HG02840 (cell line): ENCODE measurements around the gene ILDR2.
"Not testable (repeated sequence)": the region's sequence is repeated elsewhere in the genome, so short reads cannot be mapped to it uniquely, and the experiment has no call there.

ENCODE experiments used
- ATAC-seq: cut with Tn5 transposase; IDR thresholded peaks from one replicate; pipeline ENCODE4 v1.9.1; 2021; ENCODE audit warnings: mild to moderate bottlenecking, moderate library complexity, moderate number of reproducible peaks; ENCODE audit not compliant: unreplicated experiment, low FRiP score

The ILDR2 gene

DNA sequence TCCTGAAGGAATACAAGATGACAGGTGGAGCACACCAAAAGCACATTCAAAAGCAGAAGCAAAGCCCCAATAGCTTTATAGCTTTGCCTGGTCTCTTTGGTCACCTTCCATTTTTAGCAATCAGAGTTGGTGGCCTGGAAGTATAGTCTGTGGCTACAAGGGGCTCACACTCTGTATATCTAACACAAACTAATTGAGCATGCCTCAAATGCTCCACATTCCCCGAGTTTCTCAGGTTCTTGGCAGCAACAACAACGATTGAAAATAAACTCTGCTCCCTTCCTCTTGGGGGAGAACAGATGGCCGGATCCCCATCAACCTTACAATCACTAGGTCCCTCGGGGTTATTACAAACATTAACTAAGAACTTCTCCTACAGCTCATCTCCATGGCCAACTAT lies 74.4 kb downstream of the ILDR2 start:
- no peak for ATAC-seq

GRCh38 chr1:166899769-166900168 lies 75.6 kb downstream of the ILDR2 start:
- no peak for ATAC-seq

- ATAC-seq: no peak
These were observed 79.6 kb downstream of the ILDR2 start for GRCh38 chr1:166895766-166896165.

DNA sequence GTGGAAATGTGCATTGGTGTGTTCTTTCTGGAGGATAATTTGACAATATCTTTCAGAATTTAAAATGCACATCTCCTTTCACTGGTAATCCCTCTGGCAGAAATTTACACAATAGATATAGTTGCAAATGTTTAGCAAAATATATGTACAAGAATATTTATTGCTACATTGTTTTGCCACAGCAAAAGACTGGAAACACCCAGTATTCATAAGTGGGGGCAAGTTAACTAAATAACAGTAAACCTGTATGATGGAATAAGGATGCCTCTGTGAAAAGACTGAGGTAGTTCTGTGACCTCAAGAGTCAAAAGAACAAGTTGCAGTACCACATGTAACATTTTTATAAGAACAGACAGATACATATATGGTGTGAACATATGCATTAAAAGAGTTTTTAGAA lies 85.6 kb downstream of the ILDR2 start:
- no peak for ATAC-seq

- no peak for ATAC-seq
These were observed 86.8 kb downstream of the ILDR2 start for GRCh38 chr1:166888373-166889111.

DNA sequence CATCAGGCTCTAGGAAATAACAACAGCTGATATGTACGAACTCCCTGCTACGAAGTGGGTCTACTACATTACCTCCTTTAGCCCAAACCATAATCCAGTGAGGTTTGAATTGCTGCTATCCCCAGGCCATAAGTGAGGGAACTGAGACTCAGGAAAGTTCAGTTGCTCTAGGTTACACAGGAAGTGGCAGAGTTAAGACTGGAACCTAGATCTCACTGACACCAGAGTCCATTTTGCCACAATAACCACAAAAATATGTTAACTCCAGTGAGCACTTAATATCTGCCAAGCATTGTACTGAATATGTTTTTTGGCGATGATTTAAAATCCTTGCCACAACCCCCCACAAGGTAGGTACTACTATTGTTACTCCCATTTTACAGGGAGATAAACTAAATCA lies 90.4 kb downstream of the ILDR2 start:
- no peak for ATAC-seq

DNA sequence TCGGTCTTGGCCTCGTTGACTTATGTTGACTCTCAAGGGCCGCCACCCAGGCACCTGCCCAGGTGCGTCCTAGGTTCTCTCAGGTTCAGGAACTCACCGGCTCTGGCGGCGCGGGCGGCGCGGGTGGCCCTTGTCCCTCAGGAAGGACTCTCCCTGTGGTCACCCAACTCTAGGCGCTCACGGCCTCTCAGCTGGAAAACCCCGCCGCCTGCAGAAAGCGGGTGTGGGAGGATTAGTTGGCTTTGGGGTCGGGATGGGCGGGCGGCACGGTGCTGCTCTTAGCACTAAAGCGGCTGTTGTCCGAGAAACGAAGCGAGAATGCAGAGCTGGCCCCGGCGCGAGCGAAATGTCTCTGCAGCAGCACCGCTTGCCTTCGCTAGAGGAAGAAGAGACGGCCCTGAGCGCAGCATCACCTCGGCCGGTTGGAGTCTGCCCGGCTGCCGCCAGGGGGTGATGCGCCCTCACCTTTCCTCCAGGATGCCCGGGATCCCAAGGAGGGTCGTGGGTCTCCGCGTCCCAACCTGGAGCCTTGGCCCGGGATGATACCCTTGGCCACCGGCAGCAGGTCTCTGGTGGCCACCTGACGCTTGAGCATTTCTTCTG lies 91.2 kb downstream of the ILDR2 start:
- no peak for ATAC-seq

- no peak for ATAC-seq
These were observed 92.4 kb downstream of the ILDR2 start for GRCh38 chr1:166882893-166883292.

- ATAC-seq: not testable (repeated sequence)
These were observed 97.0 kb downstream of the ILDR2 start for GRCh38 chr1:166878173-166878917.

GRCh38 chr1:166876540-166876838 lies 98.9 kb downstream of the ILDR2 start:
- peak; percentile 1 for ATAC-seq

DNA sequence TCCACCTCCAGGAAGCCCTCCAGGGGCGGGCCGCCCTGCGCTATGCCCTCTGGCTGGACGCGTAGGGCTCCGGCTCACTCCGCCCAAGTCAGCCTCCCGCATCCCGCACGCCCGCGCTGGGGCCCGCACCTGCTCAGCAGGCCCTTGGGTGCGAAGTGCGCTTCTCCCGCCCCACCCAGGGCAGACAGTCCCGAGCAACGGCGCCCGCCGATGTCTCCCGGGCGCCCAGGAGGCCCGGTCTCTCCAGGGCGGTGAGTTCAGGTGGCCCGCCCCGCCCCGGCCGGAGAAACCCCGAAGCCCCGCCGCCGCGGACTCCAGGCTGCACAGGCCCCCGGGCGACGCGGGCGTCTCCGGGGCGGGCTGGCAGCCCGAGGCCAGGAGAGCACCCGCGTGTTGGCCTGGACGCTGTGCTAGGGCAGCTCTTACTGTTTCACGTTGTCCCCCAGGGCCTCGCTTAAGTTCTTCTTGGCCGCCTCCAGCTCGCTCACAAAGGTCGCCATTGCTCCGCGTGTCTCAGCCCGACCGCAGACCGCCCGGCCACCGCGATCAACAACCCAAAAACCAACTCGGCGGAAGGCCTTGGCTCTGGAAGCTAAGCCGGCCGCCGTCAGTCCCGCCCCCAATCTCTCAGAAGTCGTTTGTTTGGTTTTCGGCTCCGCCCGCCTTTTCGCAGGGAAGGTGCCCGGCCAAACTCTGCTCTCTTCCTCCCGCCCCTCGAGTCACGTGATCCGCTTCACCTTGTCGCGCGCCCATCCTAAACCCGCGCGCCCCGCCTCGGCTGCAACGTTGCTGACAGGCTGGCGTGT lies 99.4 kb downstream of the ILDR2 start, which contains the start of gene TADA1:
TADA1 (minus strand) TSS at position 531 of the 806 bp plus-strand sequence; CDS start at position 500, 31 bp downstream.
- ATAC-seq: peak; percentile 88

DNA sequence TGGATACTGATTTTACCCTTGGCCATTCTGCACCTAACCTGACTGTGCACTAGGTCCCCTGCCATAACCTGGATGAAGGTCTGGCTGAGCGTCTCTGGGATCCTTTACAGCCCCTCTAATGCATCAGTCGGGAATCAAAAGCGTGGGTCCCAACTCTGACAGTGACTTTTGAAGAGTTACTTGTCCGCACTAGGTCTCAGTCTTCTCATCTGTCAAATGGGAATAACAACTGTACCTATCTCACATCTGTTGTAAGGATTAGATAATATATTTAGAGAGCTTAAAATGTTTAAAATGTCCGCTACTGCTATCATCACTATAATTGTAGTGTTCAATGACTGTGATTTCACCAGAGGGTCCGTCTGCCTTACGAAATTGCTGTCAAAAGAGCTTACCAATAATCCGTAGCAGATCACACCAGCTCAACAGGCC lies 100.0 kb downstream of the ILDR2 start:
- no peak for ATAC-seq

GRCh38 chr1:166874464-166874863 lies 100.9 kb downstream of the ILDR2 start:
- ATAC-seq: no peak

DNA sequence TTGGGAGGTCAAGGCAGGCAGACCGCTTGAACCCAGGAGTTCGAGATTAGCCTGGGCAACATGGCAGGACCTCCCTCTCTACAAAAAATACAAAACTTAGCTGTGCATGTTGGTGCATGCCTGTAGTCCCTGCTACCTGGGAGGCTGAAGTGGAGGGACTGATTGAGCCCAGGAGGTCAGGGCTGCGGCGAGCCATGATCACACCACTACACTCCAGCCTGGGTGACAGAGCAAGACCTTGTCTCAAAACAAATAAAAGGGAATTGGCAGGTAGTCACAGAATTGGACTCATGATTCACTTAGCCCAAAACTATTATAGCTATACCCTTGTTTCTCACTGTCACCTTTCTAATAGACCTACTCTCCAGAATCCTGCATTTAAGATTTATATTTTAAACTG lies 104.8 kb downstream of the ILDR2 start:
- ATAC-seq: no peak

GRCh38 chr1:166869318-166870099 lies 105.8 kb downstream of the ILDR2 start:
- no peak for ATAC-seq

DNA sequence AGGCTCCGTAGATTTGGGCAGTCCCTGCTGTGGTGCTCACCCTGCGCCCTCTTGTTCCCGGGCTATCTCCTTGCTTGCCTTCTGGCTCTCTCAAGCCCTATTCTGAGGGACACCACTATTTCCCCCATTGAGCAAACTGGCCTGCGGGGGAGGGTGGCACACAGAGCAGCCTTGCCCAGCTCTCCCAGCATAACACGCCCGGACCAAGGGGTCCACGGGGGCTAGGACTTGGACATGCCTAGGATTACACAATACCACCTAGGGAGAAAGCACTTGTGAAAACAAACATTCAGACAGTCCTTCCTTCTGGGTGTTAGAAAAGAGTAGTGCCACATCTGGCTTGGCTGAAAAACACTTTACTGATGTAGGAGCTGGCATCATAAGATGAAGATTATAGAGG lies 106.7 kb downstream of the ILDR2 start:
- no peak for ATAC-seq

GRCh38 chr1:166865926-166866325 lies 109.4 kb downstream of the ILDR2 start:
- no peak for ATAC-seq

DNA sequence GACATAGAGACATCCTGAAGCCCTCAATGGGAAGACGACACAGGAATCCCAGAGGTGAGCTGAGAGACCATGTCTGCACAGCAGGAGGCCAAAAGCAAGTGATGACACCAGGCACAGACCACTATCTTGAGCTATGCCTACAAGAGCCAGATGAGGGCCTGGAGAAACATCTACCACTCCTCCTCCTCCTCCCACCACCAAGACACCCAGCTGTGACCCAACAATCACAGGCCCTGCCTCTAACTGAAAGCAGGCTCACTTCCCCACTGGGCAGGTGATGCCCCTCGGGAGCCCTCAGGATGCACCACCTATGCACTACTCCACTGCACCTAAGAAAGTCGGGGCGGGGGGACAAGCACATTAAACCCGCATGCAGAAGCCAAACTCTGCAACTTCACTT lies 115.7 kb downstream of the ILDR2 start:
- no peak for ATAC-seq

- ATAC-seq: no peak
These were observed 116.5 kb downstream of the ILDR2 start for GRCh38 chr1:166858726-166859419.
